Stimulated activated naive CD8-positive, alpha-beta T cell treated with anti-CD3 and anti-CD28 coated beads, Interleukin-15, Interleukin-2, amounts not matched to agents 100 ng/mL and 50 ng/mL, for 24 hours (primary cell): ENCODE results near the gene EEF2.
A peak's percentile ranks its signal among the peaks of the same experiment; 100 is the strongest.

Experiments used
- H3K27ac Mint-ChIP-seq: one replicate; pipeline ENCODE4 v1.8.0; 2021; ENCODE audit warnings: mild to moderate bottlenecking, mixed read lengths
- H3K27me3 Mint-ChIP-seq: one replicate; pipeline ENCODE4 v1.8.0; 2021; ENCODE audit warnings: mixed read lengths
- H3K36me3 Mint-ChIP-seq: one replicate; pipeline ENCODE4 v1.8.0; 2021; ENCODE audit warnings: low read depth, mixed read lengths
- H3K4me1 Mint-ChIP-seq: one replicate; pipeline ENCODE4 v1.8.0; 2021; ENCODE audit warnings: low read depth, mixed read lengths
- H3K4me3 Mint-ChIP-seq: one replicate; pipeline ENCODE4 v1.8.0; 2021; ENCODE audit warnings: mild to moderate bottlenecking, mixed read lengths
- H3K9me3 Mint-ChIP-seq: one replicate; pipeline ENCODE4 v1.8.0; 2021; ENCODE audit warnings: mixed read lengths

The EEF2 gene

GRCh38 chr19:3984908-3985642 is at the start of gene EEF2:
Gene EEF2, minus strand, starts transcription at chr19:3985463. Its CDS starts 83 bp downstream, at chr19:3985380.
- peaks cover 75% of the 10 kb centered on the region for H3K4me1 Mint-ChIP-seq

GRCh38 chr19:4034048-4035017 is 49.1 kb upstream of the EEF2 start:
- Mint-ChIP-seq H3K4me1 (no peaks in the 10 kb centered on the region), H3K9me3 (no peaks in the 10 kb centered on the region), H3K36me3 (peaks cover 4% of the 10 kb centered on the region), H3K4me3 (no peak overlapping the region), H3K27me3 (no peaks in the 10 kb centered on the region), H3K27ac (no peak overlapping the region)

More at GRCh38 chr19:3984908-3985642, at the start of gene EEF2:
- H3K27ac Mint-ChIP-seq, result peak within 1 kb of the TSS; percentile 100
- peak within 1 kb of the TSS; percentile 98 for H3K4me3 Mint-ChIP-seq
- H3K27me3 Mint-ChIP-seq, result no peaks in the 10 kb centered on the region
- no peaks in the 10 kb centered on the region for H3K9me3 Mint-ChIP-seq
- H3K36me3 Mint-ChIP-seq, result peaks cover 51% of the 10 kb centered on the region

GRCh38 chr19:4033028-4033956 is 48.0 kb upstream of the EEF2 start:
- Mint-ChIP-seq H3K27ac (no peak overlapping the region), H3K36me3 (peaks cover 4% of the 10 kb centered on the region), H3K4me3 (no peak overlapping the region), H3K27me3 (no peaks in the 10 kb centered on the region), H3K9me3 (no peaks in the 10 kb centered on the region), H3K4me1 (no peaks in the 10 kb centered on the region)

- Mint-ChIP-seq H3K4me1 (no peaks in the 10 kb centered on the region), H3K27me3 (no peaks in the 10 kb centered on the region), H3K36me3 (no peaks in the 10 kb centered on the region), H3K4me3 (no peak overlapping the region), H3K27ac (no peak overlapping the region), H3K9me3 (no peaks in the 10 kb centered on the region)
Observed at GRCh38 chr19:4032436-4032835, 47.2 kb upstream of the EEF2 start.

GRCh38 chr19:4031420-4031819 is 46.2 kb upstream of the EEF2 start:
- no peak overlapping the region for H3K4me3 Mint-ChIP-seq
- no peaks in the 10 kb centered on the region for H3K36me3 Mint-ChIP-seq
- H3K9me3 Mint-ChIP-seq, result no peaks in the 10 kb centered on the region
- H3K27ac Mint-ChIP-seq, result no peak overlapping the region
- H3K4me1 Mint-ChIP-seq, result no peaks in the 10 kb centered on the region
- no peaks in the 10 kb centered on the region for H3K27me3 Mint-ChIP-seq

GRCh38 chr19:4030981-4031380 is 45.7 kb upstream of the EEF2 start:
- no peaks in the 10 kb centered on the region for H3K9me3 Mint-ChIP-seq
- no peak overlapping the region for H3K4me3 Mint-ChIP-seq
- no peaks in the 10 kb centered on the region for H3K4me1 Mint-ChIP-seq
- no peaks in the 10 kb centered on the region for H3K36me3 Mint-ChIP-seq
- no peak overlapping the region for H3K27ac Mint-ChIP-seq
- no peaks in the 10 kb centered on the region for H3K27me3 Mint-ChIP-seq

GRCh38 chr19:4030552-4030951 is 45.3 kb upstream of the EEF2 start:
- H3K4me1 Mint-ChIP-seq, result no peaks in the 10 kb centered on the region
- no peaks in the 10 kb centered on the region for H3K36me3 Mint-ChIP-seq
- H3K27me3 Mint-ChIP-seq, result no peaks in the 10 kb centered on the region
- no peak overlapping the region for H3K4me3 Mint-ChIP-seq
- H3K27ac Mint-ChIP-seq, result no peak overlapping the region
- no peaks in the 10 kb centered on the region for H3K9me3 Mint-ChIP-seq

GRCh38 chr19:4029247-4029614 is 44.0 kb upstream of the EEF2 start:
- Mint-ChIP-seq H3K4me1 (no peaks in the 10 kb centered on the region), H3K27ac (no peak overlapping the region), H3K36me3 (no peaks in the 10 kb centered on the region), H3K9me3 (no peaks in the 10 kb centered on the region), H3K4me3 (no peak overlapping the region), H3K27me3 (no peaks in the 10 kb centered on the region)

GRCh38 chr19:4028334-4029246 is 43.3 kb upstream of the EEF2 start:
- no peaks in the 10 kb centered on the region for H3K4me1 Mint-ChIP-seq
- no peak overlapping the region for H3K4me3 Mint-ChIP-seq
- no peaks in the 10 kb centered on the region for H3K27me3 Mint-ChIP-seq
- H3K9me3 Mint-ChIP-seq, result no peaks in the 10 kb centered on the region
- no peak overlapping the region for H3K27ac Mint-ChIP-seq
- no peaks in the 10 kb centered on the region for H3K36me3 Mint-ChIP-seq

- Mint-ChIP-seq H3K9me3 (no peaks in the 10 kb centered on the region), H3K4me3 (no peak overlapping the region), H3K36me3 (peaks cover 1% of the 10 kb centered on the region), H3K27me3 (no peaks in the 10 kb centered on the region), H3K4me1 (no peaks in the 10 kb centered on the region), H3K27ac (no peak overlapping the region)
Observed at GRCh38 chr19:4027146-4027545, 41.9 kb upstream of the EEF2 start.

GRCh38 chr19:4025317-4025716 is 40.1 kb upstream of the EEF2 start:
- H3K4me1 Mint-ChIP-seq, result peaks cover 4% of the 10 kb centered on the region
- H3K4me3 Mint-ChIP-seq, result no peak overlapping the region
- no peak overlapping the region for H3K27ac Mint-ChIP-seq
- no peaks in the 10 kb centered on the region for H3K27me3 Mint-ChIP-seq
- H3K36me3 Mint-ChIP-seq, result peaks cover 10% of the 10 kb centered on the region
- no peaks in the 10 kb centered on the region for H3K9me3 Mint-ChIP-seq

GRCh38 chr19:4023600-4024398 is 38.5 kb upstream of the EEF2 start:
- H3K27me3 Mint-ChIP-seq, result no peaks in the 10 kb centered on the region

GRCh38 chr19:4019578-4019977 is 34.3 kb upstream of the EEF2 start:
- peaks cover 4% of the 10 kb centered on the region for H3K4me1 Mint-ChIP-seq
- no peaks in the 10 kb centered on the region for H3K9me3 Mint-ChIP-seq
- H3K4me3 Mint-ChIP-seq, result no peak overlapping the region
- H3K36me3 Mint-ChIP-seq, result peaks cover 10% of the 10 kb centered on the region
- no peaks in the 10 kb centered on the region for H3K27me3 Mint-ChIP-seq
- no peak overlapping the region for H3K27ac Mint-ChIP-seq

More at GRCh38 chr19:4023600-4024398, 38.5 kb upstream of the EEF2 start:
- H3K9me3 Mint-ChIP-seq, result no peaks in the 10 kb centered on the region
- H3K4me3 Mint-ChIP-seq, result no peak overlapping the region
- peaks cover 10% of the 10 kb centered on the region for H3K36me3 Mint-ChIP-seq
- H3K27ac Mint-ChIP-seq, result no peak overlapping the region
- H3K4me1 Mint-ChIP-seq, result peaks cover 4% of the 10 kb centered on the region
